GM18909 (cell line): ENCODE results near the gene MARVELD1.
A peak's percentile ranks its signal among the peaks of the same experiment; 100 is the strongest.
"Not testable (repeated sequence)": the region's sequence is repeated elsewhere in the genome, so short reads cannot be mapped to it uniquely, and the experiment has no call there.

Experiments
- ATAC-seq: cut with Tn5 transposase; IDR thresholded peaks from one replicate; pipeline ENCODE4 v1.9.1; 2021; ENCODE audit warnings: mild to moderate bottlenecking; ENCODE audit not compliant: unreplicated experiment, poor library complexity

MARVELD1 gene

GRCh38 chr10:97689559-97690020 lies 23.9 kb upstream of the MARVELD1 start:
- ATAC-seq, result no peak

- no peak for ATAC-seq
Observed at GRCh38 chr10:97690133-97690532, 23.4 kb upstream of the MARVELD1 start.

- ATAC-seq, result not testable (repeated sequence)
Observed at GRCh38 chr10:97698072-97698655, 15.4 kb upstream of the MARVELD1 start.

GRCh38 chr10:97701438-97702069 lies 12.0 kb upstream of the MARVELD1 start:
- peak; percentile 80 for ATAC-seq

DNA sequence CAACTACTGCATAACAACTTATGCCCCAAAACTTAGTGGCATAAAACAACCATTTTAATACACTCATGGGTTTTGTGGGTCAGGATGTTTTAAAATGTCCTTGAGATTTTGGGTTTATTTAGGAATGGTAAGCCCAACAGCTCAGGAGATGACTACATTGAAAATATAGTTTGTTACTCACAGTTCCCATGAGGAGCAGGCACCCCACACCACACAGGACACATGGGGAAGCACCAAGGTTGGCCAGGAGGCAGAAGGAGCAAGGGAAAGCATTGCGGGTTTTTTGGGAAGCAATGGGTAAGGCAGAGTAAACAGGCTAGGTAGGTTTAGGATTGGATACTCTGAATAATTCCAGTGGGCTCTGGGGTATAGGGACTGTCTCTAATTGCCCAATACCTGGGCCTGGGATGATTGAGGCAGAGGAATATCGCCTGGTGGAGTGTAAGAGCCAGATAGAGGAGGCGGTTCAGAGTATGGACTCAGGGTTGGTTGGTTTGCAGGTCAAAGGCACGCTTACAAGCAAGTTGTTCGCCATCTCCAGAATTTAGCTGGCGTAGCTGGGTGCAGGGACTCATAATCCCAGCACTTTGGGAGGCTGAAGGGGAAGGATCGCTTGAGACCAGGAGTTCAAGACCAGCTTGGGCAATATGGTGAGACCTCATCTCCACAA lies 10.0 kb upstream of the MARVELD1 start:
- ATAC-seq, result no peak

GRCh38 chr10:97704341-97704740 lies 9.2 kb upstream of the MARVELD1 start:
- ATAC-seq, result no peak

DNA sequence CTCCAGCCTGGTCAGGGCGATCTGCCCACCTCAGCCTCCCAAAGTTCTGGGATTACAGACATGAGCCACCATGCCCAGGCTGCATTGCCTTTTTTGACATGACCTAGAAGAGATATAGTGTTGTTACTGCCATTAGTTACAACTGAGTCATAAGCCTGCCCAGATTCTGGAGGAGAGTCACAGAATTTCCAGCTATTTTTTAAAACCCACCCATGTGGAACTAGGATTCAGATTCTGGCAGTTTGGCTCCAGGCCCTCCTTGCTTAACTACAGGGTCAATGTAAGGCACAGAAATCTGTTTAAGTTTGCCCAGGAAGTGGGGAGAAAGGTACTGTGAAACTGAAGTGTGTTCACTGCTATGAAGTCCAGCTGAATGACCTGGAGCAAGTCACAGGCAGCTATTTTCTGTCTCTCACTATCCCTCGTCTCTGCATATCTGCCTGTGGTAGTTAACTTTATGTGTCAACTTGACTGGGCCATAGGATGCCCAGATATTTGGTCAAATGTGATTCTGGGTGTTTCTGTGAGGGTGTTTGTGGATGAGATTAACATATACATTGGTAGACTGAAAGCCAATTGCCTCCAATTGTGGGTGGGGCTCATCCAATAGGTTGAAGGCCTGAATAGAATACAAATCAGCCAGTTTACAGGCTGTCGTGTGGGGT lies 8.4 kb upstream of the MARVELD1 start:
- ATAC-seq, result no peak

DNA sequence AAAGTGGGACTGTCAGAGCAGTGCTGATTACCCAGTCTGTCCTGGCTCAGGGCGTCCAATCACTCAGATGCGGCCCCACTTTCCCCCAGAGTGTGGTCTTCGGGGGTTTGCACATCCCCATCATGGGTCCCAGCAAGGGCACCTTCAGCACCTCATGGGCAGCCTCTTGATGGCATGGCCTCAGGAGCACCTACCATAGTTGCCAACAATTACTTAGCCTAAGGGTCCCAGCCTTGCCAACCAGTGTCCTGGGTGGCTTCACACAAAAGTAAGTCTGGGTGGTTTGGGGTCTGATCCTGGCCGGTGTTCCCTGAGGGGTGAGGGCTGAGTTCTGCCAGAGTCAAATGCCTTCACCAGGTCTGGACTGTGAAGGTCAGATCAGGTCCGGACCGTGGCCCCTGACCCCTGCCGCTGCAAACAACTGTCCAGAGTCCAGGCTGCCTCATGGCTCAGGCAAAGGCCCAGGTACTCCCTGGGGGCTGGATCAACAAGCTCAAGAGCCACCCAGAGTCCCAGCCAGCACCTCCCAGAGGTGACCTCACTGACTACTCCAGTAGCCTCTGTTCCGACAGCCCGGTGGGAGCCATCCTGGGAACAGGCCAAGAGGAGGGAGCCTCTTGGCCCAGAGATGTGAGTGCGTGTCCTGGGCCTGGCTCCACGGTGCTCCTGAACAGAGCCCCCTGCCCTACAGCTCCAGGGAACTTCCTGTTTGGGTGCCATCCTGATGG lies 6.2 kb upstream of the MARVELD1 start:
- no peak for ATAC-seq

GRCh38 chr10:97708167-97708566 lies 5.4 kb upstream of the MARVELD1 start:
- ATAC-seq, result no peak

GRCh38 chr10:97708976-97709946 lies 4.3 kb upstream of the MARVELD1 start:
- no peak for ATAC-seq

GRCh38 chr10:97711640-97712572 lies 1.6 kb upstream of the MARVELD1 start:
- no peak for ATAC-seq

DNA sequence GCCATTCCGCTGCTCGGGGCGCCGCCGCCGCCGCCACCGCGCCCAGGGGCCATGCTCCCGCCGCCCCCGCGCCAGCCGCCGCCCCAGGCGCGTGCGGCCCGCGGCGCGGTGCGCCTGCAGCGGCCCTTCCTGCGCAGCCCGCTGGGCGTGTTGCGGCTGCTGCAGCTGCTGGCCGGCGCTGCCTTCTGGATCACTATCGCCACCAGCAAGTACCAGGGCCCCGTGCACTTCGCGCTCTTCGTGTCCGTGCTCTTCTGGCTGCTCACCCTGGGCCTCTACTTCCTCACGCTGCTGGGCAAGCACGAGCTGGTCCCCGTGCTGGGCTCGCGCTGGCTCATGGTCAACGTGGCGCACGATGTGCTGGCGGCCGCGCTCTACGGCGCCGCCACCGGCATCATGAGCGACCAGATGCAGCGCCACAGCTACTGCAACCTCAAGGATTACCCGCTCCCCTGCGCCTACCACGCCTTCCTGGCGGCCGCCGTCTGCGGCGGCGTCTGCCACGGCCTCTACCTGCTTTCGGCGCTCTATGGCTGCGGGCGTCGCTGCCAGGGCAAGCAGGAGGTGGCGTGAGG lies 383 bp downstream of the MARVELD1 start:
- ATAC-seq, result peak; percentile 83

- peak; percentile 54 for ATAC-seq
Observed at GRCh38 chr10:97714401-97715258, 1.1 kb downstream of the MARVELD1 start.

- ATAC-seq, result no peak
Observed at GRCh38 chr10:97715259-97715874, 1.8 kb downstream of the MARVELD1 start.

DNA sequence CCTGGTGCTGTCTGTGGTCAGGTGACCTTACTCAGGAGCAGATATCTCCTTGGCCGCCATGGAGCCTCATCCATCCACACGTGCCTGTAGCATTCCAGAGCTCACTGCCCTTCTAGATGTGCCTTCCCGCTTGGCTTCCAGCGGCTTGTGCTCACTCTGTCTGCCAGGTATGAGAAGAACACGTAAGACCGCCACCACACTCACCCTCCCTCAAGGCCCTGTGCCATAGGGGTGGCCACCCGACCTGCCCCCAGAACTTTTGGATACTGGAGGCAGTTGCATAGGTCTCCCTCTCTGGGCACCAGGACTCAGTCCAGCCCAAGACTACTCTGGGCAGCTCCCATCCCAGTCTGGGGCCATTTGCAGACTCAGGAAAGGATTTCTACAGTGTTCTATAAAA lies 4.1 kb downstream of the MARVELD1 start:
- ATAC-seq, result no peak

DNA sequence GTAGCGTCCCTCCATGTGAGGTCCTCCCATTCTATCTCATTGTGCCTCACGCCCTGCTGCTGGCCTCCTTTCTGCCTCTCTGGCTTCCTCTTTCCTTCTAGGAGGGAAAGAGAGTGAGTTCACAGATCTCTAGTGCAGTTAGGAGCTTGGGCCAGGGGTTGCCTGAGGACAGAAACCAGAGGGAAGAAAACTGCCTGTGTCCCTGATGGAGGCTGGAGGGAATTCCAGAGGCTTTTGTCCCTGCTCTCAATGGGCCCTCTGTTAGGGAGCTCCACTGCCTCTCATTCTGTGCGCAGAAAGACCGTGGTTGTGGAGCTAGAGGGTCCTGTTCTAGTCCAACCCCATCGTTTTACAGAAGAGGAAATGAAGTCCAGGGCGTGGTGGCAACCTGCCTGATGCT lies 4.6 kb downstream of the MARVELD1 start:
- ATAC-seq, result no peak
